Measurements from ENCODE around the gene C4A.
"Not testable (repeated sequence)": the region's sequence is repeated elsewhere in the genome, so short reads cannot be mapped to it uniquely, and the experiment has no call there.

The C4A gene

GRCh38 chr6:32035283-32036013 is 53.6 kb downstream of the C4A start:
- H3K4me2 ChIP-seq (ENCODE audit: low read length); H2BK5ac ChIP-seq (ENCODE audit: low read length); H4K5ac ChIP-seq (ENCODE audit: low read length); H3K36me3 ChIP-seq (ENCODE audit: control insufficient read depth, insufficient read depth, low read length); H3K27me3 ChIP-seq (ENCODE audit: insufficient read depth, low read length, poor library complexity); H3K9ac ChIP-seq (ENCODE audit: low read length); H3K23ac ChIP-seq (ENCODE audit: low read length); DNase-seq; H3K56ac ChIP-seq (ENCODE audit: low read length); H3K27ac ChIP-seq (ENCODE audit: low read depth, low read length); H2AK5ac ChIP-seq (ENCODE audit: low read length); H3K79me2 ChIP-seq (ENCODE audit: control insufficient read depth, insufficient read depth, low read length); H2BK120ac ChIP-seq (ENCODE audit: low read depth, low read length); H3K79me1 ChIP-seq (ENCODE audit: low read length); H3K4me3 ChIP-seq (ENCODE audit: low read length); H3K18ac ChIP-seq (ENCODE audit: low read length); H3K4me1 ChIP-seq (ENCODE audit: control insufficient read depth, low read depth, low read length); H4K8ac ChIP-seq (ENCODE audit: low read depth, low read length); H3K4ac ChIP-seq (ENCODE audit: low read depth, low read length); H2BK15ac ChIP-seq (replicated peaks; ENCODE audit: low read depth): not testable (repeated sequence)
- WGBS (ENCODE audit: extremely low coverage, insufficient coverage, low lambda C conversion rate), result no CpG with 5 or more reads among the region's 16 CpGs

GRCh38 chr6:32037136-32037535 is 55.3 kb downstream of the C4A start:
- H3K27me3 ChIP-seq (ENCODE audit: insufficient read depth, low read length, poor library complexity); H4K8ac ChIP-seq (ENCODE audit: low read depth, low read length); H3K4me3 ChIP-seq (ENCODE audit: low read length); H3K56ac ChIP-seq (ENCODE audit: low read length); H3K4me2 ChIP-seq (ENCODE audit: low read length); H3K18ac ChIP-seq (ENCODE audit: low read length); H3K27ac ChIP-seq (ENCODE audit: low read depth, low read length); H2BK120ac ChIP-seq (ENCODE audit: low read depth, low read length); H3K36me3 ChIP-seq (ENCODE audit: control insufficient read depth, insufficient read depth, low read length); H3K23ac ChIP-seq (ENCODE audit: low read length); H3K79me2 ChIP-seq (ENCODE audit: control insufficient read depth, insufficient read depth, low read length); H3K4me1 ChIP-seq (ENCODE audit: control insufficient read depth, low read depth, low read length); H3K4ac ChIP-seq (ENCODE audit: low read depth, low read length); H2AK5ac ChIP-seq (ENCODE audit: low read length); H4K5ac ChIP-seq (ENCODE audit: low read length); H3K9ac ChIP-seq (ENCODE audit: low read length); H2BK15ac ChIP-seq (replicated peaks; ENCODE audit: low read depth); DNase-seq; H2BK5ac ChIP-seq (ENCODE audit: low read length); H3K79me1 ChIP-seq (ENCODE audit: low read length): not testable (repeated sequence)
- no CpG with 5 or more reads among the region's 5 CpGs for WGBS (ENCODE audit: extremely low coverage, insufficient coverage, low lambda C conversion rate)

- H3K79me2 ChIP-seq (ENCODE audit: control insufficient read depth, insufficient read depth, low read length); H2AK5ac ChIP-seq (ENCODE audit: low read length); H3K79me1 ChIP-seq (ENCODE audit: low read length); H3K36me3 ChIP-seq (ENCODE audit: control insufficient read depth, insufficient read depth, low read length); H3K9ac ChIP-seq (ENCODE audit: low read length); H3K27ac ChIP-seq (ENCODE audit: low read depth, low read length); H4K5ac ChIP-seq (ENCODE audit: low read length); H3K4me2 ChIP-seq (ENCODE audit: low read length); H2BK5ac ChIP-seq (ENCODE audit: low read length); H3K56ac ChIP-seq (ENCODE audit: low read length); DNase-seq; H3K4me1 ChIP-seq (ENCODE audit: control insufficient read depth, low read depth, low read length); H3K4me3 ChIP-seq (ENCODE audit: low read length); H2BK120ac ChIP-seq (ENCODE audit: low read depth, low read length); H3K27me3 ChIP-seq (ENCODE audit: insufficient read depth, low read length, poor library complexity); H3K23ac ChIP-seq (ENCODE audit: low read length); H2BK15ac ChIP-seq (replicated peaks; ENCODE audit: low read depth); H3K4ac ChIP-seq (ENCODE audit: low read depth, low read length); H3K18ac ChIP-seq (ENCODE audit: low read length); H4K8ac ChIP-seq (ENCODE audit: low read depth, low read length): not testable (repeated sequence)
- no CpG with 5 or more reads among the region's 19 CpGs for WGBS (ENCODE audit: extremely low coverage, insufficient coverage, low lambda C conversion rate)
These were observed 56.0 kb downstream of the C4A start, which contains the start of gene CYP21A2 for GRCh38 chr6:32037598-32038524. Gene CYP21A2, plus strand, starts transcription at chr6:32038415. Its CDS starts 8 bp downstream, at chr6:32038423.

- not testable (repeated sequence) for H2BK120ac ChIP-seq (ENCODE audit: low read depth, low read length); H2BK15ac ChIP-seq (replicated peaks; ENCODE audit: low read depth); H4K8ac ChIP-seq (ENCODE audit: low read depth, low read length); H2BK5ac ChIP-seq (ENCODE audit: low read length); H3K36me3 ChIP-seq (ENCODE audit: control insufficient read depth, insufficient read depth, low read length); DNase-seq; H3K4ac ChIP-seq (ENCODE audit: low read depth, low read length); H3K4me1 ChIP-seq (ENCODE audit: control insufficient read depth, low read depth, low read length); H3K27me3 ChIP-seq (ENCODE audit: insufficient read depth, low read length, poor library complexity); H2AK5ac ChIP-seq (ENCODE audit: low read length); H3K4me3 ChIP-seq (ENCODE audit: low read length); H3K4me2 ChIP-seq (ENCODE audit: low read length); H4K5ac ChIP-seq (ENCODE audit: low read length); H3K56ac ChIP-seq (ENCODE audit: low read length); H3K27ac ChIP-seq (ENCODE audit: low read depth, low read length); H3K79me2 ChIP-seq (ENCODE audit: control insufficient read depth, insufficient read depth, low read length); H3K23ac ChIP-seq (ENCODE audit: low read length); H3K9ac ChIP-seq (ENCODE audit: low read length); H3K79me1 ChIP-seq (ENCODE audit: low read length); H3K18ac ChIP-seq (ENCODE audit: low read length)
- no CpG with 5 or more reads among the region's 5 CpGs for WGBS (ENCODE audit: extremely low coverage, insufficient coverage, low lambda C conversion rate)
These were observed 57.0 kb downstream of the C4A start for GRCh38 chr6:32038878-32039277.

GRCh38 chr6:32039321-32040274 is 57.7 kb downstream of the C4A start:
- H3K4me3 ChIP-seq (ENCODE audit: low read length); H3K27ac ChIP-seq (ENCODE audit: low read depth, low read length); H3K27me3 ChIP-seq (ENCODE audit: insufficient read depth, low read length, poor library complexity); H3K23ac ChIP-seq (ENCODE audit: low read length); H4K8ac ChIP-seq (ENCODE audit: low read depth, low read length); H3K79me2 ChIP-seq (ENCODE audit: control insufficient read depth, insufficient read depth, low read length); H3K9ac ChIP-seq (ENCODE audit: low read length); H2BK120ac ChIP-seq (ENCODE audit: low read depth, low read length); H3K36me3 ChIP-seq (ENCODE audit: control insufficient read depth, insufficient read depth, low read length); H3K4me2 ChIP-seq (ENCODE audit: low read length); DNase-seq; H3K4ac ChIP-seq (ENCODE audit: low read depth, low read length); H3K56ac ChIP-seq (ENCODE audit: low read length); H2BK5ac ChIP-seq (ENCODE audit: low read length); H3K18ac ChIP-seq (ENCODE audit: low read length); H2AK5ac ChIP-seq (ENCODE audit: low read length); H4K5ac ChIP-seq (ENCODE audit: low read length); H3K79me1 ChIP-seq (ENCODE audit: low read length); H2BK15ac ChIP-seq (replicated peaks; ENCODE audit: low read depth); H3K4me1 ChIP-seq (ENCODE audit: control insufficient read depth, low read depth, low read length): not testable (repeated sequence)
- no CpG with 5 or more reads among the region's 24 CpGs for WGBS (ENCODE audit: extremely low coverage, insufficient coverage, low lambda C conversion rate)
